Mucosa of rectum (tissue), 2 donors: ENCODE measurements around the gene MSI2.

Experiments used
- H3K27ac ChIP-seq, 2 donors: one replicate each; pipeline ENCODE4 v1.7.0; 2013; ENCODE audit warnings: inconsistent platforms in 2 of 2, low read depth in 2 of 2, low read length in 2 of 2
- H3K27me3 ChIP-seq, 2 donors: one replicate each; pipeline ENCODE4 v1.7.0; 2013; ENCODE audit warnings: low read length in 2 of 2; ENCODE audit not compliant: control insufficient read depth in 2 of 2, insufficient read depth in 2 of 2
- H3K36me3 ChIP-seq, 2 donors: one replicate each; pipeline ENCODE4 v1.7.0; 2013; ENCODE audit warnings: low read length in 2 of 2; ENCODE audit not compliant: control insufficient read depth in 2 of 2, insufficient read depth in 2 of 2
- H3K4me1 ChIP-seq, 2 donors: one replicate each; pipeline ENCODE4 v1.7.0; 2013; ENCODE audit warnings: low read length in 2 of 2, mild to moderate bottlenecking in 1 of 2; ENCODE audit not compliant: control insufficient read depth in 2 of 2, insufficient read depth in 2 of 2
- H3K4me3 ChIP-seq, 2 donors: one replicate each; pipeline ENCODE4 v1.7.0; 2013; ENCODE audit warnings: low read length in 2 of 2
- H3K9ac ChIP-seq, 2 donors: one replicate each; pipeline ENCODE4 v1.7.0; 2013; ENCODE audit warnings: low read length in 2 of 2, low read depth in 1 of 2, mild to moderate bottlenecking in 1 of 2
- H3K9me3 ChIP-seq, 2 donors: one replicate each; pipeline ENCODE4 v1.7.0; 2013; ENCODE audit warnings: low read length in 2 of 2; ENCODE audit not compliant: control insufficient read depth in 2 of 2
- donor health status: healthy.
- donor health status: Normal muscosa, but diverticular disease.

The MSI2 gene

DNA sequence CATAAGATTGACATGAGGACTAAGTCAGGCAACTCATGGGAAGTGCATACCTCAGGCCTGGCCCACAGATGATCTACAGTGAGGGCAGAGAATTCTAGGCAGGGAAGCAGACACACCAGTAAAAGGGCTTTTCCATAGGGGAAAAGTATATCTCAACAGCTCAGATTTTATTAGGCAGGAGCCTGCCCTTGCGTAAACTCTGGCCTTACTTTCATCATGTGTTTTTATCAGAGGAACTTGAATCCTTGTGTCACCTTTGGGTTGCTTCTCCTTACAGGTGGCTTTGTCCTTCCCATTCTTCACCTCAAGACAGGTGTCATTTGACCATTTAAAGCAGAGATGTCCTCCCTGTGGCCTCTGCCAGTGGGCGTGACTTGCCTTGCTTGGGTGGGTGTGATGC is 138.1 kb downstream of the MSI2 start:
- peaks cover 0 to 2% of the 10 kb centered on the region in 2 donors for H3K9me3 ChIP-seq
- H3K4me1 ChIP-seq = peaks cover 0 to 3% of the 10 kb centered on the region in 2 donors
- H3K9ac ChIP-seq = no peak overlapping the region
- H3K27me3 ChIP-seq = no peaks in the 10 kb centered on the region
- no peaks in the 10 kb centered on the region for H3K36me3 ChIP-seq
- H3K27ac ChIP-seq = no peak overlapping the region
- H3K4me3 ChIP-seq = no peak overlapping the region

DNA sequence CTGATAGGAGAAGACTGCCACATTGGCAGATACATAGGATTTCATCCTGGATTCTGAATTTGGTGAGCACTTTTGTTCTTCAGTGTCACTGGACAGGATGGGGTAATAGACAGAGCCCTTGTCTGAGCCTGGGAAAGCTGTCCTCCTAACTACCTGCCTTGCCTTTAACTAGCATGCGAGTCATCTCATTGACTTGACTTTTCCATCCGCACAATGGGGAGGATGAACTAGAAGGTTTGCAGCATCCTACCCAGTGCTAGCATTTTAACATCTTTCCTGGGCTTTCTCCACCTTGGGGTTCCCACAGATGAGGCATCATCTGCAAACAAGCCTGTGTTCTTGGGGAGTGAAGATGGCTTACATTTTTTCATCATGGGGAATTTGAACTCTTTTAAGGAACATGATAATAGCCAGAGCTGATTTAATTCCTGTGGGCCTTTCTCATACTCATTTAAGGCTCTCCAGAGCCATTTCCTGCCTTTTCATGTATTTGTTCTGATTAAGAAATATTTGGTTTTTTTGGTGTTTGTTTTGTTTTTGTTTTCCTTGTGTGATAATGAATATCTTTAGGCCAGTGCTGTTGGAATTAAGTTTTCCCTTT is 139.5 kb downstream of the MSI2 start:
- Histone ChIP-seq H3K4me1 (peaks cover 0 to 3% of the 10 kb centered on the region in 2 donors), H3K27me3 (no peaks in the 10 kb centered on the region), H3K9ac (no peak overlapping the region), H3K36me3 (no peaks in the 10 kb centered on the region), H3K27ac (no peak overlapping the region), H3K4me3 (no peak overlapping the region), H3K9me3 (peaks cover 0 to 2% of the 10 kb centered on the region in 2 donors)

DNA sequence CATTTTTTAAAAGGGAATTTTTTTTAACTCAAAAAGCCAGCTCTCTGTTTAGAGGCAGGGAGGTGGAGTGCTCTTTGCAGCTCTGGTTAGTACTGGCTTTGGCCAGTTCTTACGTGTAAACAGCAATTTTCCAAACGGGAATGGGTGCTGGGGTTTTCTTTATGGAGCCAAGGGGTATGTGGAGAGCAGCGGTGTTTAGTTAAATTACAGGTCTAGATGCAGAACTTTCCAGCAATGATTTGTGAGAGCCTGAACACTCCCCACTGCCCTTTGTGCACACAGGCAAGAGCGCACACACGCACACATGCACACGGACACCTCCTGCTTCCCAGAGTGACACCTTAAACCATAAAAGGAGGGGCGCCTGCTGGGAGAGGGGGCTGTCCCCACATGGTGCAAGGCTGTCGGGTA is 140.2 kb downstream of the MSI2 start:
- Histone ChIP-seq H3K9ac (no peak overlapping the region), H3K27me3 (no peaks in the 10 kb centered on the region), H3K9me3 (peaks cover 0 to 2% of the 10 kb centered on the region in 2 donors), H3K36me3 (no peaks in the 10 kb centered on the region), H3K4me1 (peaks cover 0 to 3% of the 10 kb centered on the region in 2 donors), H3K27ac (no peak overlapping the region), H3K4me3 (no peak overlapping the region)

DNA sequence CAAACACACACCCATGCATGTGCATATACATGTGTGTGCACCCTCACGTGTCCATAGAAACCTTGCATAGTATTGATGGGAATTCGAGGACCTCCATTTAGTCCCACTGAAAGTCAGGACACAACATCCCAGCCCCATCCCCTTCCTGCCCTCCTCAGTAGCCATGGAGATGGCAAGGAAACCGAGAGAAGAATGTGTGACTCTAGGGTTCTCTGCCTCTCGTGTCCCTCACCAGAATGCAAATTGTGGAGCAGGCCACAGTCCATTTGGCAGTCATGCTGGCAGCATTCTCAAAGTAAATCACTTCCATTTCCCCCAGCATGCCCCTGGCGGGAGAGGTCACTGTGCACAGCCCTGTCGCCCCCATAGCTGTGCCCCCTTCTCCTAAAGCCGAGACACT is 141.1 kb downstream of the MSI2 start:
- Histone ChIP-seq H3K9me3 (peaks cover 0 to 2% of the 10 kb centered on the region in 2 donors), H3K9ac (no peak overlapping the region), H3K36me3 (peaks cover 4 to 6% of the 10 kb centered on the region in 2 donors), H3K4me3 (no peak overlapping the region), H3K27me3 (no peaks in the 10 kb centered on the region), H3K4me1 (peaks cover 0 to 3% of the 10 kb centered on the region in 2 donors), H3K27ac (no peak overlapping the region)

DNA sequence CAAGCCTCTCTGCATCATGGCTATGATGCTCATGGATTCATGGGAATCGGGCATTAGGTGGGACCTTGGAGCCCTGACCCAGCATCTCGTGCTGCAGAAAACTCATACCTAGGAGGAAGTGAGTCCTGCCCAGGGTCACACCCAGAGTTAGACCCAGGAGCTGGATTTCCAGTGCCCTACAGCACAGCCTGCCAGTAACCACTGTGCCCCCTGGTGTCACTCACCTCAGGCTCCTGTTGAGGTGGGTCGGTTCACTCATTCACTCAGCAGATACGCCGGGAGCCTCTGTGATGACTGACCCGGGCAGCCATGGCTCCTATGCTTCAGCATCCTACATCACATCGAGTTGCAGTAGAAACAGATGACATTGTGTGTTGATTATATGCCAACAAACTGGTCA is 143.4 kb downstream of the MSI2 start:
- Histone ChIP-seq H3K4me3 (no peak overlapping the region), H3K4me1 (peaks cover 6 to 7% of the 10 kb centered on the region in 2 donors), H3K9ac (no peak overlapping the region), H3K27me3 (no peaks in the 10 kb centered on the region), H3K36me3 (peaks cover 4 to 6% of the 10 kb centered on the region in 2 donors), H3K9me3 (no peaks in the 10 kb centered on the region), H3K27ac (no peak overlapping the region)

DNA sequence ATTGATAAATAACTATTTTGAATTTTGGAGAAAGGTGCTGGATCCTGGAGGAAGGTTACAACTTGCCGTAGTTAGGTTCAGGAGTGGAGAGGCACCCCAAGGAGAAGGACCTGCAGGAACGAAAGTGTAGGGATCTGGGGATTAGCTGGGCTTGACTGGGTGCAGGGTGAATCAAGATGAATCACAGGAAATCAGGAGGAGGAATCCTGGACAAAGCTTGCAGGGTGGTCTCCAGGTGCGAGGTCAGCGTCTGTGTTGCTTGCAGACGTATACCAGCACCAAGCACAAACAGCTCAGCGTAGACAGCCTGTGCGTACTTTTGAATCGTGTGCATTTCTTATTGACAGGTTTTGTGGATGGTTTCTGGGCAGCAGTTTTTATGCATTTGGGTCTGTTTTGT is 144.3 kb downstream of the MSI2 start:
- Histone ChIP-seq H3K4me1 (peaks cover 6 to 7% of the 10 kb centered on the region in 2 donors), H3K36me3 (peaks cover 4 to 6% of the 10 kb centered on the region in 2 donors), H3K27ac (no peak overlapping the region), H3K4me3 (no peak overlapping the region), H3K9ac (no peak overlapping the region), H3K27me3 (no peaks in the 10 kb centered on the region), H3K9me3 (no peaks in the 10 kb centered on the region)

DNA sequence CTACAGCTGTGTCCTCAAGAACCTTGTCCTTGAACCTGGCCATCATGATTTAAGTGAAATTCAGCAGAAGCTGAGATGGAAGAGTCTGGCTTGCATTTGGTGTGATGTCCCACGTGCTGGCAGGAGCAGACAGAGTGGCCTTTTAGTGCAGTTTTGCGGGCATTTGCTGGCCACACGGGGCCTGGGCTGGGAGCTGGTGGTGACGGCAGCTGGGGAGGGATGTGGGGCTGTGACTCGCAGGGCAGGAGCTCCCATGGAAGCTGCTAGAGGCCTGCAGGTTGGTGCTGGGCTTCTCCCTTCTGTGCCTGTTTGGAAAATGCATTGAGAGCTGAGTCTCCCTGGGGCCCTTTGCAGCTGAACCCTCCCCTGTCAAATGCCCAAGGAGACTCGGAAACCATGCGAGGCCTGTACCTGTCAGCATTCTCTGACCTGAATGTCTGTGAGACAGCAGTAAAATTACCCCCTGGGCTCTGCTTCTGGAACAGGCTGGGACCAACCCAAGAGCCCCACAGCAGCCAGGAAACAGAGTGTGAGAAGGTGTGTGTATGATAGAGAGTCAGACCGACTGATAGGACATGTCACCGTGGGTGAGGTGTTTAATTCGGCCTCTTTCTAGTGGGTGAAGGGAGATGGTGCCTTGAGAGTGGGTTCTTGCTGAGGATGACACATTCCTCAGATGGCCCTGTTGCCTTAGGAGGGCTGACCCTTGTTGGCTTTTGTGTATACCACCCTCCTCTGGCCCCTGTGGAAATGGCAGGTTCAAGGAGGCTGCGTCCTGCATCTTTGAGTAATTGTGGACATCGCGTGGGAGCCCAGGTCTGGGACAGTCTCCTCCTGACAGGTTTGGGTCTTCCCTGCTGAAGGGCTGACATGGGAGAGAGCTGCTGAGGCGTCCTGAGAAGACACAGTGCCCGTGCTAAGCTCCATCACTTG is 145.5 kb downstream of the MSI2 start:
- Histone ChIP-seq H3K36me3 (peaks cover 4 to 6% of the 10 kb centered on the region in 2 donors), H3K27ac (no peak overlapping the region), H3K27me3 (no peaks in the 10 kb centered on the region), H3K4me3 (no peak overlapping the region), H3K9me3 (no peaks in the 10 kb centered on the region), H3K4me1 (peaks cover 8 to 17% of the 10 kb centered on the region in 2 donors), H3K9ac (no peak overlapping the region)

DNA sequence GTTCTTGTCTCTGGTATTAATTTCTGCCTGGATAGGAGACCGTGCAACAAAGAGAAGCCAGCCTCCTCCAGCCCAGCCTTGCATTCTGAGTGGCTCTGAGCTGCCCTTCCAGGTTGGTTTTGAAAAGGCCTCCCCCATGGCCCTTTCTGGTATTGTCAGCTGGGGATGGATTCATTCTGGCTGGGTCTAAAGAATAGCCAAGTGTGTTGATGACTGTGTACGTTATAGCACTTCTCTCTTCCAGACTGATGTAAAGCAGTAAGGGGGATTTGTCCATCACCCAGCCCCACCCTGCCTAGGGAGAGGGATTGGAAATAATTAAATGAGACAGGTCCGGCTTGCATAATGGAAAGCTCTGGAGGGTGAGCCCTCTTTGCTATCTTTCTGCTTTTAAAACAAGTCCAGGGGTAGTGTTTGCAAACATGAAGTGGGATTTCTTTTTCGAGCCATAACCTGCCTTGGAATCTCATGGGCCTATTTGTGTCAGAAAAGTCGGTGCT is 146.4 kb downstream of the MSI2 start:
- H3K9ac ChIP-seq = no peak overlapping the region
- peaks cover 16 to 26% of the 10 kb centered on the region in 2 donors for H3K4me1 ChIP-seq
- peaks cover 4 to 6% of the 10 kb centered on the region in 2 donors for H3K36me3 ChIP-seq
- H3K27me3 ChIP-seq = no peaks in the 10 kb centered on the region
- no peak overlapping the region for H3K4me3 ChIP-seq
- H3K27ac ChIP-seq = no peak overlapping the region
- H3K9me3 ChIP-seq = no peaks in the 10 kb centered on the region

DNA sequence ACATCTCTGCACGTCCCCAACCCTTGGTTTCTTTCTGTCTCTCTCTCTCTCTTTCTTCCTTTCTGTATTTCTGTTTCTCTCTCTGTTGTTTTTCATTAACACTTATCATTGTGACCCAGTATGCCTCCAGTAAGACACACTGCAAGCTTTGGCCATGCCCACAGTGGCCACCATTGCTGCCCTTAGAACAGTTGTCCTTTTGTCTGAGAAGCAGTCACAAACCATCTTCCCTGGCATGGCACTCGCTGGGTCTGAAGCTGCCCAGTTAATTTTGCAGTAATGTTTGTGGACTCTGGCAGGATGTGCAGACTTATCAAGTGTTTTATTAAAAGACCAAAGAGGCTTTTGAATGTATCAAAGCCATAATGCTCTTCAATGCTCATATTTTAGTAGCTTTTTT is 146.9 kb downstream of the MSI2 start:
- Histone ChIP-seq H3K27me3 (no peaks in the 10 kb centered on the region), H3K4me1 (peaks cover 21 to 31% of the 10 kb centered on the region in 2 donors), H3K4me3 (no peak overlapping the region), H3K9ac (no peak overlapping the region), H3K9me3 (no peaks in the 10 kb centered on the region), H3K36me3 (peaks cover 4 to 6% of the 10 kb centered on the region in 2 donors), H3K27ac (no peak overlapping the region)

DNA sequence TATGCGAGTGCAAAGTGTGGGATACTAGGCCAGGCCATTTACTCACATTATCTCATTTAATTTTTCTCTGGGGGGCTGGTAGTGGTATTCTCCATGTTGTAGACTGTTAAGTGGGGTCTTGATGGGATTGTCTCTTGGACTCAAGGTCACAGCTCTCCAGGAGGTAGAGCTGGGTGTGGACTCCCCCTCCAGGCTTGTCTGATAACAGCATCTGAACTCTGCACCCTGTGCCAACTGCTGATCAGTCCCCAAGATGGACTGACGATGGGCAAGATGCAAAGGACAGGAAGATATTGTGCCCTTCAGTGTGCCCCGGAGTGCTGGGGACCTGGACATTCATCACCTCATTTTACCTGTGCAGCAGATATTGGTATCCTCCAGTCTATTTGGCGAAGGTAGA is 147.8 kb downstream of the MSI2 start:
- no peak overlapping the region for H3K9ac ChIP-seq
- H3K36me3 ChIP-seq = peaks cover 4 to 6% of the 10 kb centered on the region in 2 donors

More for the DNA sequence above, 147.8 kb downstream of the MSI2 start:
- no peaks in the 10 kb centered on the region for H3K9me3 ChIP-seq
- peaks cover 26 to 38% of the 10 kb centered on the region in 2 donors for H3K4me1 ChIP-seq
- H3K27ac ChIP-seq = no peak overlapping the region
- no peaks in the 10 kb centered on the region for H3K27me3 ChIP-seq
- no peak overlapping the region for H3K4me3 ChIP-seq
